Neural cell (in vitro differentiated cells): ENCODE data around the gene ADARB1.

Source experiments
- EZH2 ChIP-seq: fragments of 200-600, 300-800 bp; shearing (Covaris generic), sonication (generic); IDR thresholded peaks from 2 replicates; pipeline ENCODE4 v1.6.1; 2014; ENCODE audit warnings: antibody characterized with exemption, low read length, borderline replicate concordance, mild to moderate bottlenecking; ENCODE audit not compliant: insufficient read depth, poor library complexity, severe bottlenecking
- RAD21 ChIP-seq: fragments of 450-650 bp; conservative IDR thresholded peaks from 2 replicates; pipeline ENCODE4 v1.6.1; 2014; ENCODE audit warnings: antibody characterized with exemption, mild to moderate bottlenecking, moderate library complexity
- SMC3 ChIP-seq: fragments of 450-650 bp; conservative IDR thresholded peaks from 2 replicates; pipeline ENCODE4 v1.6.1; 2014; ENCODE audit warnings: antibody characterized with exemption, mild to moderate bottlenecking, moderate library complexity; ENCODE audit not compliant: poor library complexity
- TAF1 ChIP-seq: IDR thresholded peaks from 2 replicates; pipeline ENCODE4 v1.6.1; 2012; ENCODE audit warnings: low read depth
- TF ChIP-seq, protein P1 (sequence below): fragments of 450-650 bp; IDR thresholded peaks from 2 replicates; pipeline ENCODE4 v1.5.1; 2014; ENCODE audit warnings: antibody characterized with exemption, mild to moderate bottlenecking, moderate library complexity; ENCODE audit not compliant: poor library complexity, severe bottlenecking

DNA sequence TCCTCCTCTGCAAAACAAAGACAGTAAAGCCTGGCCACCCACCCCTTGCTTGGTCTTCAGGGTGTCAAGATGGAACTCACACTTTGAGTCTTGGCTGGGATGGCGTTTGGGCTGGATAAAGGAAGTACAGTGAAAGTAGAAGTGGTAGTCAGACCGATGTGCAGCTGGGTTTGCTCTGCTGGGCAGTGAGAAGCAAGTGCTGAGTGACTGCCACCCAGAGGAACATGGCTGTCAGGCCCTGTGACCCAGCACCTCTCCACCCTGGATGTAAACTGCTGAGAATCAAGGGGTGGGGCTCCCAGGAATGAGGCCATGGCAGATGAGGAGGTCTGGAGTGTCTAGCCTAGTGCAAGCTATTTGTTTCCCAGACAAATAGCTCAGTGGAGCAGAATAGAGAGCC, 162.1 kb downstream of the ADARB1 start:
- TF ChIP-seq, protein P1, sequence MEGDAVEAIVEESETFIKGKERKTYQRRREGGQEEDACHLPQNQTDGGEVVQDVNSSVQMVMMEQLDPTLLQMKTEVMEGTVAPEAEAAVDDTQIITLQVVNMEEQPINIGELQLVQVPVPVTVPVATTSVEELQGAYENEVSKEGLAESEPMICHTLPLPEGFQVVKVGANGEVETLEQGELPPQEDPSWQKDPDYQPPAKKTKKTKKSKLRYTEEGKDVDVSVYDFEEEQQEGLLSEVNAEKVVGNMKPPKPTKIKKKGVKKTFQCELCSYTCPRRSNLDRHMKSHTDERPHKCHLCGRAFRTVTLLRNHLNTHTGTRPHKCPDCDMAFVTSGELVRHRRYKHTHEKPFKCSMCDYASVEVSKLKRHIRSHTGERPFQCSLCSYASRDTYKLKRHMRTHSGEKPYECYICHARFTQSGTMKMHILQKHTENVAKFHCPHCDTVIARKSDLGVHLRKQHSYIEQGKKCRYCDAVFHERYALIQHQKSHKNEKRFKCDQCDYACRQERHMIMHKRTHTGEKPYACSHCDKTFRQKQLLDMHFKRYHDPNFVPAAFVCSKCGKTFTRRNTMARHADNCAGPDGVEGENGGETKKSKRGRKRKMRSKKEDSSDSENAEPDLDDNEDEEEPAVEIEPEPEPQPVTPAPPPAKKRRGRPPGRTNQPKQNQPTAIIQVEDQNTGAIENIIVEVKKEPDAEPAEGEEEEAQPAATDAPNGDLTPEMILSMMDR: no peak
- TF ChIP-seq RAD21: no peak
- TF ChIP-seq EZH2: no peak
- no peak for TF ChIP-seq TAF1
- TF ChIP-seq SMC3: no peak
